Tongue (tissue), 2 donors: ENCODE measurements around the gene EXOC4. TPM values are rescaled to one million over a fixed set of nuclear protein-coding genes. Genes with fewer than 3 reads are reported as not detected.
A peak's percentile ranks its signal among the peaks of the same experiment; 100 is the strongest.

Experiments used
- DNase-seq: peaks from one replicate; pipeline ENCODE4 v3.0.0-alpha.2; 2015
- total RNA-seq: library from RNA; depleted of rRNA; stranded (reverse); fragments of >200 nt; gene quantifications from one replicate; pipeline ENCODE4 v1.2.3, GENCODE V29; 2014

EXOC4 gene
- total RNA-seq, 1 donor from 2014 or later, result 140 TPM

DNA sequence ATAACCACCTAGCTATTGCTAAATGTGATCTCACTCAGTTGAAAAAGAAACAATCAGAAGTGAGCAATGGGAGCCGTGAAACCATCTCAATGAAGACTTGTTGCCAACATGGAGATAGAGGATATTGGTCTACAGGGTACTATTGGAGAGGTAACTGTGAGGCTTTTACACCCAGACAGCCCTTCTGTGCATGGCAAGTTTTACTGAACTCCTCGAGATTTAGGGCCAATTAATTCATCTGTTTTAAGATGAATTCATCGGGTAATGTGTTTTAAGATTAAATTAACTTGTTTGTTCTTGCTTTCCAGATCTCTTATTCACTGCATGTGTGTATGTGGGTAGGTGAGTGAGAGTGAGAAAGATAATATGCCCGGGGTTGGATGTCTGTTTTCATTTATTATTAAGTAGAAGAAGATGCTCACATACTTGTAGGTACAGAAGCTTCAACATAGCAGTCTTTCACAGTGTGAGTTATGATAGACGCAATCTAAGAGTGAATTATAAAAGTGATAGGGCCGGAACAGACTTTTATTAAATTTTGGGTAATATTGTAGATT is 323.8 kb downstream of the EXOC4 start:
- DNase-seq, result no peak

DNA sequence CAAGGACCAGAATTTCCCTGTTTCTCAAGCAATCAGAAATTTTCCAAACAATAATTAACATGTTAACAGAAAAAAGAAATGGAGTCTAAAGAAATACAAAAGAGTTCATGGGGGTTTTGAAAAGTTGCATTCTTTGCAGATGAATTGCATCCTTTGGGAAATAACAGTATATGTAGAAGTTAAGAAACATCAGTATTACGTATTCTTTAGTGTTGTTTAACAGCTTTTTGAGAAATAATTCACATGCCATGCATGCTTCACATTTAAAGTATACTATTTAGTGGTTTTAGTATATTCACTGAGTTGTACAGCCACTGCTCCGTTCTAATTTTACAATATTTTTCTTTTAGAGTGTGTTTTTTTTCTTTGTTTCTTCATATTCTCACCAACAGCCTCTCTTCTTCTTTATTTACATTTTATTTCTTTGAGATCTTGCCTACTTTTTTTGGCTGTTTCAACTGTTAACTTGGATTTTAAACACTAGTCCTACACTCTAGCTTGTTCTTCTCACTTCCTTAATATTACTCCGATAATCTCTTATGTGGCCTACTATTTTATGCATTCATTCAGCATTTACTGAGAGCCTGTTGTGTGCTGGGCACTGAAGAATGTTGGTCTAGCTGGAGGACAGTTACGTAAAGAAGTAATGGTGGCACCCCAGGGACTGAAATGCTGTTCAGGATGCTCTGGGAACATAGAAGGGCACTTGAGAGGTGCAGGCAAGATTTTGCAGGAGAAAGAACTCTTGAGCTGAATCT is 330.1 kb downstream of the EXOC4 start:
- no peak for DNase-seq

DNA sequence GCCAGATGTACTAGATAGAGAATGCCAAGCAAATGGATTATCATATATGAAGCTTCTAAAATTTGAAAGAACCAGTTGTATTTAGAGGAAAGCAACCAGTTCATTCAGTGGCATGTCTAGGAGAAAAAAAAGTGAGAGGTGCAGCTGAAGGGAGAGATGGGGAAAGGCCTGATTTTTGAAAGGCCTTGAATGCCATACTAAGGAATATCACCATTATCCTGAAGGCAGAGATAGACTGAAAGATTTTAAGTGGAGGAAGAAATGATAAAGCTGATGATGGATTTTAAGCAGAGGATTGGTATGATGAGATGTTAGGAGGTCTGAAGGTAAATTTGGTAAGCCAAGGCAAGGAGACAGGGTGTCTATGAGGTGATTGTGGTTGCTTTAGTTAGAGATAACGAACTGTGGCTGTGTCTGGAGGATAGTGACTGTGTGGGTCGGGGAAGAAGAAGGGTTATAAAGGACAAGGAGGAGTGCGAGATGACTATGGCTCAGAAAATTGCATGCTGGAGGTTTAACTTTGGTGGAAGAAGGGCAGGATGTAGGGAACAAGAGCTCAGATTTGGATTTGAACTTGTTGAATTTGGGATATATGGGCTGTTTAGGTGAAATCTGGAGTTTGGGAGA is 330.8 kb downstream of the EXOC4 start:
- no peak for DNase-seq

DNA sequence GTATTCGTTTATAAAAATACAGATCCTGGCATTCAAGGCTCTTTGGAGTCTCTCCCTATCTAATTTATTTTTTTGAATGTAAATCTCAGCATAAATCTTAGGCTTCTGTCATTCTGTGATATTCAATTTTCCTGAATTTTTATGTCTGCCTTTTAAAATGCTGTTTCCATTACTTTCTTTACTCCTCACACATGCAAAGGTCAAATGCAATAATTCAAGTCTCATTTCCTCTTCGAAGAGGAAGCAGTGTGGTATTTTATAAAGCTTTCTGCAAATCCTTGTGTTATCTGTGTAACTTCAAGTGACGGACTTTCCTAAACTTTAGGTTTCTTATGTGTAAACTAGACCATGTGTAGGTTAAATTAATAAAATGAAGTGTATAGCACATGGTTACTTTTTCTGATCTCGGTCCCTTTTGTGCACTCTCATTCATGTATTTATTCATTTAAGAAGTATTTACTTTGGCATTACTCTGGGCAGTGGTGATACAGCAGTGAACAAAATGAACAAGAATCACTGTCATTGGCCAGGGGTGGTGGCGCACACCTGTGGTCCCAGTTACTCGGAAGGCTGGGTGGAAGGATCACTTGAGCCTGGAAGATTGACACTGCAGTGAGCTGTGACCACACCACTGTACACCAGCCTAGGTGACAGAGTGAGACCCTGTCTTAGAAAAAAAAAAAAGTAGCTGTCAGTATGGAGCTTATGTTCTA is 332.2 kb downstream of the EXOC4 start:
- no peak for DNase-seq

DNA sequence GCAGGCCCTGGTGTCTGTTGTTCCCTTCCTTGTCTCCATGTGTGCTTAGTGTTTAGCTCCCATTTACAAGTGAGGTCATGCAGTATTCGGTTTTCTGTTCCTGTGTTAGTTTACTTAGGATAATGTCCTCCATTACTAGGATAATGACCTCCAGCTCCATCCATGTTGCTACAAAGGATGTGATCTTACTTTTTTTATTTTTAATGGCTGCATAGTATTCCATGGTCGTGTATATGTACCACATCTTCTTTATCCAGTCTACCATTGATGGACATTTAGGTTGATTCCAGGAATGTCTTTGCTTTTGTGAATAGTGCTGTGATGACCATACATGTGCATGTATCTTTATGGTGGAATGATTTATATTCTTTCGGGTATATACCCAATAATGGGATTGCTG is 333.4 kb downstream of the EXOC4 start:
- DNase-seq, result no peak

DNA sequence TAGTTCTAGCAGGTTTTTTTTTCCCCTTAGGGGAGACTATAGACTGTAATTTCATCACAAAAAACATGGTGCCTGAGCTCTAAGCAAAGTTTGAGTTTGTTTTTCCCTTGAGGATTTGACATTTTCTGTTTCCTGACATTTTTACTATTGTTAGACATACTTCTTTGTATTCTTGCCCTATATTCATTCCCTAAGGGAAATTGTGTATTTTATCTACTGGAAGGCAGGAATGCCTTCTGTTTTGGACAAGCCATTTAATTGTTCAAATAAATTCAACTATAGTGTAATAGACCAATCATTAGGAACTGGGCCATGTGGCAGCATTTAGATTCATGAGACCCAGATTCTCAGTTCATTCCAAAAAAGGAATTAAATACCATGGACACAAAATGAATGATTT is 335.0 kb downstream of the EXOC4 start:
- no peak for DNase-seq

DNA sequence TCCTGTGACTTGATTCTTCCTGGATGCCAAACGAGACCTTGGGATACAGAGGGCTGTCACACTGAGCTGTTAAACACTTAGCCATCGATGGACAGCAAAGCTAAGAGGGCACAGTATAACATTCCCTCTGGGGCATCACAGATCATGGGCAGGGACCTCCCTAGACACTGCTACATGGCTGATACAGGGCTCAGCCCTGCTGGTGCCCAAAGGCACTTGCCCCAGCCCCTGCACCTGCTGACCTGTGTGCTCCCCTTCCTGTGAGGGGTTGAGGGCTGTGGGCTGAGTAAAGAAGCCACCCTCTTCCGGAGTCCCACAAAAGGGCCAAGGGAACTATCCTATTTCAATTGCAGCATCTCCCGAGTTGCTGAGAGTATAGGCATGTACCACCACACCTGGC is 337.9 kb downstream of the EXOC4 start:
- no peak for DNase-seq

DNA sequence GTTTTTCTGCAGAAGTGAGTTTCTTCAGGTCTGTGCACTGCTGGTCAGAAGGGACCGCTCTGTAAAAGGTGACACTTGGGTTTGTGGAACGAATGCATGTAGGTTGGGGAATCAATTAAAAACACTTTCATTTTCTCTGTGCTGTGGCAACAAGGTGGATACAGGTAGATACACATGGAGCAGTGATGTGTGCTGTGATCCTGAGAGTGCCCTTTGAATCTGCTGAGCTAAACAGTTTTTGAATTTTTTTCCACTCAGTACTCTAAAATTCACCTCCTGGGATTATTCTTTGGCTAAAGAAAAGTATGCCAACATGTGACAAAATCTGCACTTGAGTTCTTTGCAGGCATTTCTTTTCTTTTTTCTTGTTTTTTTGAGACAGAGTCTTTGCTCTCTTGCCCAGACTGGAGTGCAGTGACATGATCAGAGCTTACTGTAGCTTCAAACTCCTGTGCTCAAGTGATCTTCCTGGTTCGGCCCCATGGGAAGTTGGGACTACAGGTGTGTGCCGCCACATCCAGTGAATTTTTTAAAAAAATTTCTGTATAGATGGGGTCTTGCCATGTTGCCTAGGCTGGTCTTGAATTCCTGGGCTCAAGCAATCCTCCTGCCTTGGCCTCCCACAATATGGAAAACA is 338.9 kb downstream of the EXOC4 start:
- DNase-seq, result no peak

DNA sequence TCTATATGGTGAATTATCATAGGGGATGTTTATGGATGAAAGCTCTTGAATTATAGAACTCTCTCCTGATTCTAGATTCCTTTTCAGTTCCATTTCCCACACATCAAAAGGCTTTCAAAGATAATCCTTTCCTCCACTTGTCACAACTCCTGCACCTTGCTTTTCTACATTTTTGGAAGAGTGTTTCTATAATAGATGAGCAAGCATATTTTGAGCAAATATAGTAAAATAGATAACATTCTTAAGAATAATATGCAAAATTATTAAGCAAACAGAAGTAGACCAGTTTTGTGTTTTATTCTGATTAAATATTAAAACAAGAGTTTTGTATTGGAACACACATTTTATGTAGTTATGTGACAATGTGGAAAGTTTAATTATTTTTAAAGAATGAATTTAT is 340.7 kb downstream of the EXOC4 start:
- DNase-seq, result no peak

DNA sequence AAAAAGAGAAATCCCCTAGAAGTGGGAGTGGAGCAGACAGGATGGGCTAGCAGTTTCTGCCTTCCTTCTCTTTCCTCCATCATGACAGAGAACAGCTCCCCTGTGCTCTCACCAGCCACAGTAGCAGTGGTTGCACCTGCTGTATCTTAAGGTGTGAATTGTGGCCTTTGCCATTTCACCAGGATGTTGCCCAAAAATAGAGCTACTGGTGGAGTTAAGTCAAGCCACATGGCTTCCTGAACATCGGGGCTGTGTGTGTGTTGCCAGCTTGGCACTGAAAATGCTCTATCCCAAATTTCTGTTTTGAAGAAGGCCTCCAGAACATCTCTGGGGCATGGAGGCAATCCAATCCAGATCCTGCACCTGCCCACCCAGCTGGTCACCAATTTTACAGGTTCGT is 348.7 kb downstream of the EXOC4 start:
- DNase-seq, result peak; percentile 9

DNA sequence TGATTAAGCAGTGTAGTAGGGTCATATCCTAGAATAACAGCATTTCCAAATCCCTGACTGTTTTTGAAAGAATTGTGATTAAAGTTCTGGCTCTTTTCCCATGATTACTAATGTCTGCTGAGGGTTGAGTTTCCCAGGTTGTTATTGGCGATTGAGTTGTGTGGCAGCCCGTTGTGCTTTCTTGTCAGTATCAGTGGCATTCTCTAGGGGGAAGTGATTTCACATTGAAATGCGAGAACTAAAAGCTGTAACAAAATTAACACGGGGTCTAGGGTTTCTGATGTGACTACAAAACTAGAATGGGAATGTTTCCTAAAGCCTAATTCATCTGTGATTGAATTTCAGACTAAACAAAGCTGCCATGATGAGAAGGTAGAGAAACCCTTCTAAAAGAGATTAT is 349.4 kb downstream of the EXOC4 start:
- peak; percentile 56 for DNase-seq

DNA sequence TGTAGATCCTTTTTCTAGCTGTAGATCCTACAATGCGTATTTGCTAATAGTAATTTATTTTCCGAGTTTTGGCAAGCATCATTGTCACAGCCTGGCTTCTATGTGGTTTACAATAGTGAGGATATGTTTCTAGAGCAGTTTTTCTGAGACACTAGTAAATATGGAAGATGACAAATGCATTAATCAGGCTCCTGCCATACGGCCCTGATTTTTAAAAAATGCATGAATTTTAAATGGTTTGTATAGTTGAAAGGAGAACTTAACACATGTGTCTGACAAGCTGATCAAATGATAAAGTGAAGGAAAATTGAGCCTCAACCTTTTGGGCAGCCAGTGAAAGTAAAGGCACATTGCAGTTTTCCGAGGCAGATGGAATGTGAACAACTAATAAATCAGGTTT is 354.1 kb downstream of the EXOC4 start:
- no peak for DNase-seq

DNA sequence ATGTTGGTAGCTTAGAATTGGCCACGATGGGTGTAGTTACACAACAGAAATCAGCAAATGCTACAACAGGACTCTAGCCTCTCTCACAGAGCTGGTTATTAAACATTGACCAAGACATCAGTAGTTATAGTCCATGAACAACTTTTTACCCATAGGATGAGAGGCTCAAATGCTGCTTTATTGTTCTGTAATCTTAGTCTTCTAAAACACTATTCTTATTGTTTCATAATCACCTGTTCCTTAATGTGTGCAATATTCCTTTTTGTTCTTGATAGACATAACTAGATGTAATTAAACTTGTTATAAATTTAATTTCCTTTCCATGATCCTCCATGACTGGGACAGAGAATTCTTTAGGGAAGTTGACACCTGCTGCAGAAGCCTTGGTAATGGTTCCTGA is 356.9 kb downstream of the EXOC4 start:
- DNase-seq, result no peak

DNA sequence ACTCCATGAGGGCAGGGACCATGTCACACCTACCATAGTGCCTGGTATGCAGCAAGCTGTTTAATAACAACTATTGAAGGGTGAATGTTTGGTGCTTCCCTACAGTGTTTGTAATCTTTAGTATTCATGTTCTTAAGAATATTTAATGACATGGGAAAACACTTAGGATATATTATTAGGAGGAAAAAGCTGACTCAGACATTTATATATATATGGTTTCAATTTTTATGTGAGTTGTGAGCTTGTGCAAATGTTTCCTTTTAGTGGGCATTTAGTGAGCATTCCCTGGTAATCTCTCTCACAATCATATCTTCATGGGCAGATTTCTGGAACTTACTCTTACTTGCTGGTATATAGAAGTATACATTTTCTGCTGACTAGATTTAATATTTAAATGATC is 359.1 kb downstream of the EXOC4 start:
- DNase-seq, result no peak

DNA sequence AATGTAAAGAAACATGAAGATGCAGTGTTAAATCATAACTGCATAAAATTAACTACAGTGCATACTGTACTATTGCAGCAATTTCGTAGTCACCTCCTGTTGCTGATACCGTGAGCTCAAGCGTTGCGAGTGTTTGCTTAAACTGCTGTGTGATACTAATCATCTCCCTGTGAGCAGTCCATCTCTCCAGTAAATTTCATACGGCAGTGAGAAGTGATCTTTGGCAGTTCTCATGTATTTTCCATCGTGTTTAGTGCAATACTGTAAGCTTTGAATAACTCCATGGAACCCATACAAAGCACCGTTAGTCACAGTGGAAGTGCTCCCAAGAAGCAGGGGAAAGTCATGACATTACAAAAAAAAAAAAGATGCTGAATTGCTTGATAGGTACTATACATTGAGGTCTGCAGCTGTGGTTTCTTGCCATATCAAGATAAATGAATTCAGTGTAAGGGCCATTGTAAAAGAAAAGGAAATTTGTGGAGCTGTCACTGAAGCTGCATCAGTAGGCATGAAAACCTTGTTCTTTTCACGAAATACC is 360.4 kb downstream of the EXOC4 start:
- no peak for DNase-seq

DNA sequence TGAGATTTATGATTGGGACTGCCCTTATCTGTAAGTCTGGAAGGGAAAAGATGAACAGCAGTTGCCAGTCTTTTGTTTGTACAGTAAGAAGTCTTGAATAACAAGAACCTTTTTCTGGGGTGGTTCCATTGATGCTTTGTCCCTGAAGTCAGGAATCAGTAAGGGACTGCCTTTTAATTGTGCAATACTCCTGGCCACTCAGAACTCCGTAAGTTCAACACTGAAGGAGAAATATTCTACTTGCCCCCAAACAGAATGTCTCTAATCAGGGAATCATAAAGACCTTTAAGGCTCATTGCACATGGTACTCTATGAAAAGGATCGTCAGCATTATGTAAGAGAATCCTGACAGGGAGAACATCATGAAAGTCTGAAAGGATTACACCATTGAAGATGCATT is 361.4 kb downstream of the EXOC4 start:
- no peak for DNase-seq

DNA sequence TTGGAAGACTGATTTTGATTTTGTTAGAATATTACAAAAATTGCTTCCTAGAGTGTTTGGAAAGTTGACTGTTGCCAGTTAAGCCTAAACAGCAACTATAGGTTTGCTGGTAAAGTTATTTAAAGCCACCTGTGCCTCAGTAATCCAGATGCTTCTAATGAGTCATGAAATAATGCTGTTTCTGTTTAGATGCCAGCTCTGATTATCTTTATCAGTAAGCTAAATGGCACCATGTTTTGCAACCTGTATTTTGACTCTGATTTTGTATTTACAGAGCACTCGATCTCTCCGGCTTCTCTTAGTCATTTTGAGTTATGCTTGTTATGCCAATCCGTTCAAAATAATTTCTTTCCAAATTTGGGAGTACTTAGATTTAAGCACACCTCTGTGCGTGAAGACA is 366.1 kb downstream of the EXOC4 start:
- DNase-seq, result no peak

DNA sequence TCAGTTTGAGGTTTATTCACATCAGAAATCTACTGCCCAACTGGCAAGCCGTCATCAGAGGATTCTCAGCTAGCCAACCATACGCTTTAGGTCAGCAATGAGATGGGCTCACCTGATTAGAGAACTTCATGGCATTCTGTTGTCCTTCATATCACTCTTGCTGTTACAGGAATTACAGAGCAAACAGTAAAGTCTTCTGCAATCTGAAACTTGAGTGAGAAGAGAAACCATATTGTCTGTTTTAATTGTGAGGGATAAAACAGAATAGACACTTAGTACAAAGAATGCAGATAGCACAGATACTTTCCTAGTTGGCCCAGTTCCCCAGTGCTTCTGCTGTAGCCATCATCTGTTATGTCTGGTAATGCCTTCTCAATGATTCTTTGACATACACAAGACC is 366.6 kb downstream of the EXOC4 start:
- DNase-seq, result no peak

DNA sequence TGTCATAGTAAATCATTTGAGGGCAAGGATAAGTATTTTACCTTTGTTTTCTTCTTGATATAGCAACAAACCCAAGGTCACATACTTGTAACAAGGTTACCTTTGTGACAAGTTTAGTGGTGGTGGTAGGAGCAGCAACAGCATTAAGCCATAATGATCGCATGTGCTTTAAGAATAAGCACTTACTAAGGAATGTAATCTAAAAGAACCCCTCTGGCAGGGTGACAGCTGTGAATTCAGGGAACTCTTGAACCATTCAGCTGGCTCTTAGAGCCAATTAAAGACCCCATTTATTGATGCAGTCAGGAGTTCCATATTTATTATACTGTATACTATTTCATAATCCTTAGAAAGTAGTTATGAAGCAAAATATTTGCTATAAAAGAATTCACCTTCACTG is 370.8 kb downstream of the EXOC4 start:
- peak; percentile 29 for DNase-seq

DNA sequence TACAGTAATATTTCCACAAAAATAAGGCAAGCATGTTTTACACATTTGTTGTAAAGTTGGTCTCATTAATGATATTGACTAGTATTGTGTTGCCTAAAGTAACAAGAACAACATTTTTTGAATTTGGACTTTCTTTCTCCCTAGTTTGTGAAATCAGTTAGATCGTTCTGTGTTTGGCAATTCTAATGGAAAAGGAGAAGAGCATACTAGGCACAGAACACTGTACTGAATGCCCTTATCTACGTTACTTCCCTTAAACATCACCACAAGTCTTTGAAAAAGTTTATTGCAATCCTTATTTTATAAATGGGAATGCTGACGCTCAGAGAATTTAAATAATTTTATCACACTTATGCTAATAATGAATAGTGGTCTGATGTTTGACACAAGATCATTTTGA is 372.2 kb downstream of the EXOC4 start:
- DNase-seq, result no peak

DNA sequence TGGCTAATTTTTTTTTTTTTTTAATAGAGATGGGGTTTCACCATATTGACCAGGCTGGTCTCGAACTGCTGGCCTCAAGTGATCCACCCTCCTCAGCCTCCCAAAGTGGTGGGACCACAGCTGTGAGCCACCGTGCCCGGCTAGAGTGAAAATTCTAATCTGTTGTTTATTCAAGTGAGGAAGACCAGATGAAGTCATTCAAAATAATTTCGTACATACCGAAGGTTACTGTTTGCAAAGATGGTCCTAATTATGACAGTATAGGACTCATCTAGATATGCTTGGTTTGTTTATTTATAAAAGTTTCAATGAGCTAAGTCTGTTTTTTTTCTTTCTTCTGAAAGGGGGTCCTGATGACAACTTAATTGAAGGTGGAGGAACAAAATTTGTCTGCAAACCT is 376.8 kb downstream of the EXOC4 start:
- no peak for DNase-seq

DNA sequence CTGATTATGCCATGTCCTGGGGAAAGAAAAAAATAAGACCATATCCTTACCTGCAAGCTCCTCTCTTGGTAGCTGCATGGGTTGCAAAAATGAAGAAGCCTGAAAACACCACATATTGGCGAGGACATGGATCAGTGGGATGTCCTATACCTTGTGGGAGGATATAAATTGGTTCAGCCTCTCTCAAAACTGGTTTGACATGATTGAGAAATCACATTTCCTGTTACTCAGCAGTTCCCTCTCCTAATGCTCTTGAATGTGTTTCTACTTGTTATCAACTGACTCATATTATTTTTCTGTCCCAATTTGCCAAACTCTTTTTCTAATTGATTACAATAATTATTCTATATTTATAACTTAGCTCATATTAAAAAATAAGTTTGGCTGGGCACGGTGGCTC is 380.2 kb downstream of the EXOC4 start:
- DNase-seq, result no peak

DNA sequence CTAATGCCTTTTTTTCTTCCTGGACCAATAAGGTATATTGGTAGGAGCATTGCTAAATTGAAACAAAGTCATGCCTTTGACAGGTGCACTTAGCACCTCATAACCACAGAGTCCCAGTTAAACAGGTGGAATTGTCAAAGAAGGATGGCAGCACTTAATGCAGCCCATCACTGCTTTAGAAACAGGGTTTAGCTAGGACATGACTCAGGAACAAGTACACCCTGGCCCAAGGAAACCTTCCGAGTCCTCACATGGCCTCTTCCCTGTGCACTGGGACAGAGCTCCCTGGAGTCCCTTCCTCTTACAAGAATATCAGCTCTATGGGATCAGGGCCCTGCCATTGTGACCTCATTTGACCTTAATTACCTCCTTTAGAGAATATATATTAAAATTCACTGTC is 382.7 kb downstream of the EXOC4 start:
- no peak for DNase-seq
